Measurements from ENCODE around the gene SAMD10.

Gene SAMD10

GRCh38 chr20:64009811-64010387 lies 30.5 kb upstream of the SAMD10 start:
- TF ChIP-seq GATA2 (IDR thresholded peaks at IDR 0.05; ENCODE audit: low read depth, low read length) (no peak), GATA3 (IDR thresholded peaks at IDR 0.05; ENCODE audit: low read depth, low read length) (no peak)

GRCh38 chr20:64006902-64007301 lies 27.5 kb upstream of the SAMD10 start:
- TF ChIP-seq GATA3 (IDR thresholded peaks at IDR 0.05; ENCODE audit: low read depth, low read length) (no peak), GATA2 (IDR thresholded peaks at IDR 0.05; ENCODE audit: low read depth, low read length) (no peak)

DNA sequence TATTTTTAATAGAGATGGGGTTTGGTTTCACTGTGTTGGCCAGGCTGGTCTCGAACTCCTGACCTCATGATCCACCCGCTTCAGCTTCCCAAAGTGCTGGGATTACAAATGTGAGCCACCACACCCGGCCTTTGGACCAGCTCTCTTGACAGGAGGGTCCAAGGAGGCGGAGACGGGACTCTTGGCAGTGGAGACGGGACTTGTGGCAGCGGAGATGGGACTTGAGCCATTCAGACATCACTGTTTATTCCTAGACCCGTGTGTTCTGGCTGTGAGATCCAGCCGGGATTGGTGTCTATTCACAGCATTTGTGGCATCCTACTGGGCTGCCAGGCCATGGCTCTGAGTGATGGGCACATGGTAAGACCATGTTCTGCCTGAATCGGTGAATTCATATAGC lies 27.0 kb upstream of the SAMD10 start:
- no peak for TF ChIP-seq GATA2 (IDR thresholded peaks at IDR 0.05; ENCODE audit: low read depth, low read length)
- no peak for TF ChIP-seq GATA3 (IDR thresholded peaks at IDR 0.05; ENCODE audit: low read depth, low read length)

DNA sequence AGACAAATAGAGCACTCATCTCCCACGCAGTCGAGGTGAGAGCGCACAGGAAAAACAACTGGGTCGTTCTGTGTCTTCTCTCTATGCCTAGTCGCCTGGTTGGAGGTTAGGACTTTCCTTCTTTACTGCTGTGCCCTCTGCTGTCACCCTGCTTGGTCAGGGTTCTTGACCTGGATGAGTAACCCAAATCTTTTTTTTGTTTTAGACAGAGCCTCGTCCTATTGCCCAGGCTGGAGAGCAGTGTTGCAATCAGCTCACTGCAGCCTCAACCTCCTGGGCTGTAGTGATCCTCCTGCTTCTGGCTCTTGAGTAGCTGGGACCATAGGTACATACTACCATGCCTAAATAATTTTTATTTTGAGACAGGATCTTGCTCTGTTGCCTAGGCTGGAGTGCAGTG lies 26.0 kb upstream of the SAMD10 start:
- TF ChIP-seq GATA3 (IDR thresholded peaks at IDR 0.05; ENCODE audit: low read depth, low read length) = no peak
- TF ChIP-seq GATA2 (IDR thresholded peaks at IDR 0.05; ENCODE audit: low read depth, low read length) = no peak

GRCh38 chr20:64003960-64004725 lies 24.7 kb upstream of the SAMD10 start:
- TF ChIP-seq GATA3 (IDR thresholded peaks at IDR 0.05; ENCODE audit: low read depth, low read length) = no peak
- TF ChIP-seq GATA2 (IDR thresholded peaks at IDR 0.05; ENCODE audit: low read depth, low read length) = no peak

DNA sequence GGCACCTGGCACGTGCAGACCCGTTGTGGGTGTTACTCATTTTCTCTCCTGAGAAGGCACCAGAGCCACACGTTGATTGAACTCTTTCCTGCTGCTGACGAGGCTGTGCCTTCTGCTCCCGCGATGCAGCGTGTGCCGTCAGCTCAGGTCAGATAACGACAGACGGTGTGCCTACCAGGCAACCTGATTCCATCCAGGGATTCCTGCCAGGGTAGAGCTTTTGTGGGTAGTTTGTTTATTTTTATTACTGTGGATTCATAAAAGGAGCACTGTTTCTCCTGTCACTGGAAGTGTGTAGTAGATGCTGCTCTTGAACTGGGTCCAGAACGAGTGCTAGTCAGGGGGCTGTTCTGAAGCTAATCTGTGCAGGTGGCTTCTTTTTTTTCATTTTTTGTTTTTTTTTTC lies 22.2 kb upstream of the SAMD10 start:
- TF ChIP-seq GATA3 (IDR thresholded peaks at IDR 0.05; ENCODE audit: low read depth, low read length) (no peak), GATA2 (IDR thresholded peaks at IDR 0.05; ENCODE audit: low read depth, low read length) (no peak)

DNA sequence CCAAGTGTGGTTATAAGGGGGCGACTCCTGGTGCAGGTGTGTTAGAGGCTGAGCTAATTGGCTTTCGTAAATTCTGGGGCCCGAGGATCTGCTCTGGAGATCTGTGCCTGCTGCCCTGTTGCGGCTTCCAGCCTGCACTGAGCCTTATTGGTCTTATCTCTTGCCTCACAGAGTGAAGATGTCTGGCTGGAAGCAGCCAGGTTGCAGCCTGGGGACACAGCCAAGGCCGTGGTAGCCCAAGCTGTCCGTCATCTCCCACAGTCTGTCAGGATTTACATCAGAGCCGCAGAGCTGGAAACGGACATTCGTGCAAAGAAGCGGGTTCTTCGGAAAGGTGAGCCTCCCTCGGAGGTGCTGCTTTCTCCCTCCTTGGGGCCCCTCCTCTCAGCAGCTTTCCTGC lies 21.5 kb upstream of the SAMD10 start:
- TF ChIP-seq GATA2 (IDR thresholded peaks at IDR 0.05; ENCODE audit: low read depth, low read length) (no peak), GATA3 (IDR thresholded peaks at IDR 0.05; ENCODE audit: low read depth, low read length) (no peak)

DNA sequence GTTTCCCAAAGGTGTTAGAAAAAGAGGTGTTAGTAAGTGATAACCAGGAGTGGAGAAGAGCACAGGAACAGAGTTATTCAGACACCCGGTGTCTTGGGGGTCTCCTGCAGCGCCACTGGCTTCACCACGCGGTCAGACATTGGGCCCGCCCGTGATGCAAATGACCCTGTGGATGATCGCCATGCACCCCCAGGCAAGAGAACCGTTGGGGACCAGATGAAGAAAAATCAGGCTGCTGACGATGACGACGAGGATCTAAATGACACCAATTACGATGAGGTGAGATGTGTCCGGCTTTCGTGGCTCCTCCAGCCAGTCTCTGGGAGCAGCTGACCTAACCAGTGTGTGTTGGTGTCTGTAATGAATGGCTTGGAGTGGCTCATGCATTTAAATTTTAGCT lies 3.5 kb upstream of the SAMD10 start:
- TF ChIP-seq GATA3 (IDR thresholded peaks at IDR 0.05; ENCODE audit: low read depth, low read length) (no peak), GATA2 (IDR thresholded peaks at IDR 0.05; ENCODE audit: low read depth, low read length) (no peak)

GRCh38 chr20:63980806-63981728 lies 1.6 kb upstream of the SAMD10 start, which contains the start of gene PRPF6:
Gene PRPF6, plus strand, starts transcription at chr20:63981132. Its CDS starts 114 bp downstream, at chr20:63981246.
- TF ChIP-seq GATA3 (IDR thresholded peaks at IDR 0.05; ENCODE audit: low read depth, low read length) (no peak), GATA2 (IDR thresholded peaks at IDR 0.05; ENCODE audit: low read depth, low read length) (no peak)

- TF ChIP-seq GATA2 (IDR thresholded peaks at IDR 0.05; ENCODE audit: low read depth, low read length) (no peak), GATA3 (IDR thresholded peaks at IDR 0.05; ENCODE audit: low read depth, low read length) (no peak)
These were observed 919 bp upstream of the SAMD10 start for GRCh38 chr20:63980317-63980805.

- no peak for TF ChIP-seq GATA3 (IDR thresholded peaks at IDR 0.05; ENCODE audit: low read depth, low read length)
- no peak for TF ChIP-seq GATA2 (IDR thresholded peaks at IDR 0.05; ENCODE audit: low read depth, low read length)
These were observed 249 bp downstream of the SAMD10 start for GRCh38 chr20:63979229-63979556.

DNA sequence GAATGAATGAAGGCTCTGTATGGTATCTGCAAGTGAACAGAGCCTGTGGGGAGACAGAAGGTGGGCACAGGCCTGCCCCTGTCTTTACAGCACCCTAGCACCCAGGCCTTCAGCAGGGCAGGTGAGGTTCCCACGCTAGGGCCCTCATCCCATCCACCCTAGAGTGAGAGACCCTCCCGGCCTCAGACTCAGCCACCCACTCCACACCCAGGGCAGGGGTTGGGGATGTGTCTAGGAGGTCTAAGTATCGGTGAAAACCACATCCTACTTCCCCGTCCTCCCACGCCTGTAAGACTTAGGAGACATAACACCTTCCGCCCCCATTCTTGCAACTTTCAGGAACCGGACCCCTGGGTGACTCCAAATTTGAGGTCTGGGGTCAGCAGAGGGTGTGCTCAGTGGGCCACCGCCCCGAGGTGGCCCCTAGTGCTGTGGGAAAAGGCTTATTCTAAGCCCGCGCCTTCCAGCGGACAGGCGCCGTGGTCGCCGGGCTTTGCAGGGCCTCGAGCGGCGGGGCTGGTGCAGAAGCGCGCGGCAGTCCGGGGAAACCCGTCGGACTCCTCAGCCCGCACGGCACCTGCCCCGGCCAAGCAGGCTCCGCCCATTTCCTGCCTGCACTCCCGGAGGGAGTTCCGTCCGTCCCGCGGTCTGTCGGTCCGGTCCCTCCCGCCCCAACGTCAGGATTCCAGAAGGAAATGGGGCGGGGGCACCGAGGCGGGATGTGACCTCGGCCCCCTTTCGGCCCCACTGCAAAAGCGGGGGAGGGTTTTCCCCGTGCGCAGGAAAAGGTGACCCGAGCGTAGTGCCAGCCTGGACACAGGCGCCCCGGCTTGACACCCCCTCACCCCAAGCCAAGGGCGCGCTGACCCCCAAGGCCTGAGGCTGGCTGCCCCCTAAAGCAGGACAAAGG lies 868 bp downstream of the SAMD10 start:
- TF ChIP-seq GATA3 (IDR thresholded peaks at IDR 0.05; ENCODE audit: low read depth, low read length) = no peak
- TF ChIP-seq GATA2 (IDR thresholded peaks at IDR 0.05; ENCODE audit: low read depth, low read length) = no peak

GRCh38 chr20:63977739-63978276 lies 1.6 kb downstream of the SAMD10 start:
- TF ChIP-seq GATA3 (IDR thresholded peaks at IDR 0.05; ENCODE audit: low read depth, low read length) = no peak
- TF ChIP-seq GATA2 (IDR thresholded peaks at IDR 0.05; ENCODE audit: low read depth, low read length) = no peak

Data from SH-SY5Y (cell line).